HG02981 (cell line): Measurements from ENCODE around the gene ADCK2.
"Not testable (repeated sequence)": the region's sequence is repeated elsewhere in the genome, so short reads cannot be mapped to it uniquely, and the experiment has no call there.

Experiments
- ATAC-seq: cut with Tn5 transposase; IDR thresholded peaks from one replicate; pipeline ENCODE4 v1.9.1; 2021; ENCODE audit warnings: mild to moderate bottlenecking, moderate library complexity; ENCODE audit not compliant: unreplicated experiment

The ADCK2 gene

DNA sequence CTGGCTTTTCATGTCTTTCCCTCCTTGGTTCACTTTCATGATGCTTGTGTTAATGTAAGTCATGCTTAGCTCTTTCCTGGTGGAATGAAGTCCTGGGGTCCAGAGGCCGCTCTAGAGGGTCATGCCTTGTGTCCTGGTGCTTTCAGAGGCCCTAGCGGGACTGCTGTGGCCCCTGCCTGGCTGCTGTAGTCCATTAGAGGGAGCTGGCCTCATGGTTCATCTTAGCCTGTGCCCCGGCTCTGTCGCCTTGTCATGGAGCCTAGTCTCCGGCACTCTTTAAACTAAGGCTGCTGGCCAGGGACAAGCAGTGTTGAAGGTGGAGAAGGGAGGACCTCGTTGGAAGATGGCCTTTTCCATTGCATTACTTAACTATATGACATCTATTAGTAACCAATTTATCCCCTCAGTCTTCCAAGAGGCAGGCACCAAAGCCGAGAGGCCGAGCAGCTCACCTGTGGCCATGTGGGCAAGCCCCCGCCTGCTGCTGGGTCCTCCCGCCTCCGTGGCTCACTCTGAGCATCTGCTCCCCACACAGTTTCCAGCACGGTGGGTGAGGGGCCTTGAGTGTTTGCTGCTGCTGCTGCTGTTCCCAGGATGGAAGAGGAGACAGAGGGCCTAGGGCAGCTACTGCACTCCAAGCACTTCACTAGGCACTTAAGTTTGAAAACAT, 18.8 kb downstream of the ADCK2 start:
- ATAC-seq = no peak

DNA sequence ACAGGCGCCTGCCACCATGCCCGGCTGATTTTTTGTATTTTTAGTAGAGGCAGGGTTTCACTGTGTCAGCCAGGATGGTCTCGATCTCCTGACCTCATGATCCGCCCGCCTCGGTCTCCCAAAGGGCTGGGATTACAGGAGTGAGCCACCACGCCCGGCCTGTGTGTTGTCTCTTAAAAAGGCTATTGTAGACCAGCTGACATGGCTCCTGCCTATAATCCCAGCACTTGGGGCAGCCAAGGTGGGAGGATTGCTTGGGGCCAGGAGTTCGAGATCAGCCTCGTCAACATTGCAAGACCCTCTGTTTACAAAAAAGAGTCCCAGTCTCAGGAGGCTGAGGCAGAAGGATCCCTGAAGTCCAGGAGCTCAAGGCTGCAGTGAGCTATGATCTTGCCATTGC, 21.1 kb downstream of the ADCK2 start:
- not testable (repeated sequence) for ATAC-seq

DNA sequence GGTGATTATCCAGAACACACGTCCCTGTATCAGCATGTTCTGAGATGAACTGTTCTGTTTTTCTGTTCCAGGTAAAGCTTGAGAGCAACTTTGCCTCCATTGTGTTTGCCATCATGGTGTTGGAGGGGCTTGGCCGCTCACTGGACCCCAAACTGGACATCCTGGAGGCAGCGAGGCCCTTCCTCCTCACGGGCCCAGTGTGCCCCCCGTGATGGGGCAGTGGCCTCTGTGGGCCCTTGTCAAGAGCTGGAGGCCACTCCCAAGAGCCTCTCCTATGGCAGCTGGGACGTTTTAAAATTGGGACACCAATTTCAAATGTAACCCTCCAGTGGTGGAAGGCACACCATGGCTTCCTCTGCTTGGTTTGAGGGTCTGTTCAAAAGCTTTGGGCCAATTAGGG, 21.8 kb downstream of the ADCK2 start:
- ATAC-seq = no peak

DNA sequence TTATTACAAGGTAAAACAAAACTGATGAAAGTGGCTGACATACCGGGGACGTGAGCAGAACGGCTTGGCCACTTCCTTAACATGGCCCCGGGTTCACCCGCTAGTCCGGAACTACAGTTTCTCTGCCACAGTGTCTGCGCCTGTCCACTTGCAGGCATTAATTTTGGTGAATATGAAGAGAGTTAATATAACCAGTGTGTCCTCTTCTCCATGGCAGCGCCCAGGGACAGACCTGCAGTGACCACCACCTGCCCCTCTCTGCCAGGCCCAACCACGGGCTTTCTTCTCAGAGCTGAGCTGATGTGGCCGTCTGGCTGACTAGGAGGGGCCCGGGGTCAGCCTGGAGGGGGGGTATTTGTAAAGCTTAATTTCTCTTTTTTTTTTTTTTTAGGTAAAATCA, 22.6 kb downstream of the ADCK2 start:
- ATAC-seq = no peak

DNA sequence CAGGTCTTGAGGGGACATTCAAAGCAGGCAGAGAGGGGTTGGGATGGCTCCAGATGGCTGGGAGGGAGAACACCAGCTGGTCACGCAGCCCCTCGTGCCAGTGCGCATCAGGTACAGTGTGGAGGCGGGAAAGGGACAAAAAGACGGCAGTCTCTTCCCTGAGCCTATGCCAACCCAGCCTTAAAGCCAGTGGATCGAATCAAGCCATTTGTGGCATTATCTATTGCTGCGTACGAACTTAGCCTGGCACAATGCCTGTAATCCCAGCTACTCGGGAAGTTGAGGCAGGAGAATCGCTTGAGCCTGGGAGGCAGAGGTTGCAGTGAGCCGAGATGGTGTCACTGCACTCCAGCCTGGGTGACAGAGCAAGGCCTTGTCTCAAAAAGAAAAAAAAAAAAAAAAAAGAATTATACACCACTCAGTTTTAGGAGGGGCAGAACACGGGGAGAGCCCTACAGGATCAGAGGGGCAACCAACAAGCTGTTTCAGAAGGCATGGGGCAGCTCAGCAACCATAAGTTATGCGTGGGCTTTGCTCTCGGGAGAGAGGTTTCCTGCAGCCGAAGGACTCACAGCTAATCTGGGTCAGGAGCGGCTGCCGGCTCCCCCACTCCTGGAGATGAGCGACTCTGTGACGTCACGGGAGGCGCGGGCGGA, 23.4 kb downstream of the ADCK2 start:
- ATAC-seq = peak; percentile 6

DNA sequence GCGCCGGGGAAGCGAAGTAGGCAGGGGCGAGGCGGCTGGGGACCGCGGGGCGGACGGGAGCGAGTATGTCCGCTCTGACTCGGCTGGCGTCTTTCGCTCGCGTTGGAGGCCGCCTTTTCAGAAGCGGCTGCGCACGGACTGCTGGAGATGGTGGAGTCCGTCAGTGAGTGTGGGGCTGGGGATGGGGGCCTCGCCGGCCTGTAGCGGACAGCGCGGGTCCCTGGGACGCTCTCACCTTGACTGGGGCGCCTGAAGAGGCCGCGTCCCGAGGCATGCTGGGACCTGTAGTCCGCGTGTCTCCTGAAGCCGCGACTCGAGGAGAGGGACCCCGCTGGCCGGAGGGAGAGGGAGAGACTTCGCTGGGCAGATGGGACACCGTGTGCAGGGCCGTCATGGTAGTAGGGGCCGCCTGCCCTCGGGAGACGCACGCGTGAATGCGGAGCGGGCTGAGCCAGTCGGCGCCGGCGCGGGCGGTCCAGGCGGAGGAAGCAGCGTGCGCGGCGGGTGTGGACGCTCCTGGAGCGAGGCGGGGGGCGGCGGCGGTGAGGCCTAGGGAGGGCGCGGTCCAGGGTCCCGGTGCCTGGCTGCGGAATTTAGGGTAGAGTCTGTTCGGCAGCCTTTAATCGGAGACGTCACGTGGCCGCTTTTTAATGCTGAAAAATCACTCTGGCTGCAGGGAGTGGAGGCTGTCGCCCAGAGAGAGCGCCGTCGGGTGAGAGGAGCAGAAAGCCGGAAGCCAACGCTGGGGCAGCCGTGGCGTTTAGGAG, 24.1 kb downstream of the ADCK2 start, which contains the start of gene NDUFB2:
NDUFB2 (plus strand) TSS at position 29 of the 767 bp plus-strand sequence; CDS start at position 66, 37 bp downstream.
- peak; percentile 90 for ATAC-seq

DNA sequence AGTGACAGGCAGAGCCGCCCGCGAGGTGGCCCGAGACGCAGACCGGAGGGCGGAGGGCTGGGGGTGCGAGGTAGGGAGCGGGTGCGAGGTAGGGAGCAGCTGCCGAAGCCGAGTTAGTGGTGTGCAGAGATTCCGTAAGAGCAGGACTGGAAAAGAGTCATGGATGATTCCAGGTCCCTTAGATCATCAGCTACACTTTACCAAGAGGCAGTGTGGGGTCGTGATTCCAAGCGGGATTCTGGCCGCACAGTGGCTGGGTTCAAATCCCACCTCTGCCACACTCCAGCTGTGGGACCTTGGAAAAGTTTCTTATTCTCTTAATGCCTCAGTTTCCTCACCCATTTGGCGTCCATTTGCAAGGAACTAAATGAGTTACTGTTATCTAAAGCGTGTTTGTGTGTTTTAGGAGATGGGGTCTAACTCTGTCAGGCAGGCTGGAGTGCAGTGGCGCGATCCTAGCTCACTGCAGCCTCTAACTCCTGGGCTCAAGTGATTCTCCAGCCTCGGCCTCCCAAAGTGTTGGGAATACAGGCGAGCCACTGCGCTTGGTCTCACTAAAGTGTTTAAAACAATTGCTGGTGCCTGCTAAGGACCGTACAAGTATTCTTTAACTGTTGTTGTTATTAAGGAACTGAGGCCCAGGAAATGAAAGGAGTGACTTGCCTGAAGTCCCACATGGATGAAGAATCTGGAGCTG, 24.9 kb downstream of the ADCK2 start:
- ATAC-seq = no peak

DNA sequence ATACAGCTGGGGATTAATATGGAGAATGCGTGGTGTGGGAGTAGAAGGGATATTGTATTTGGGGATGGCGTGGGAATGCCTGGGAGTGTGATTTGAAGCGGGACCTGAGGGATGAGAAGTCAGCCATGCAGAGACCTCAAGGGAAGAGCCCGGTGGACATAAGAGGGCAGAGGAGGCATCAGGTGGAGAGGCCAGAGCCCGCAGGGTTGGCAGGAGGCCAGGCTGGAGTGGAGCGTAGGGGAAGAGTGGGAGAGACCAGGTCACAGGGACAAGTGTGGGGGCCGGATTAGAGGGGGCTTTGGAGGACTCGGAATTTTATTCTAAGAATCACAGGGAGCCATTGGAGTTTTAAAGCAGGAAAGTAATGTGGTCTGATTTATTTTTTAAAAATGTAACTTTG, 25.7 kb downstream of the ADCK2 start:
- ATAC-seq = no peak

DNA sequence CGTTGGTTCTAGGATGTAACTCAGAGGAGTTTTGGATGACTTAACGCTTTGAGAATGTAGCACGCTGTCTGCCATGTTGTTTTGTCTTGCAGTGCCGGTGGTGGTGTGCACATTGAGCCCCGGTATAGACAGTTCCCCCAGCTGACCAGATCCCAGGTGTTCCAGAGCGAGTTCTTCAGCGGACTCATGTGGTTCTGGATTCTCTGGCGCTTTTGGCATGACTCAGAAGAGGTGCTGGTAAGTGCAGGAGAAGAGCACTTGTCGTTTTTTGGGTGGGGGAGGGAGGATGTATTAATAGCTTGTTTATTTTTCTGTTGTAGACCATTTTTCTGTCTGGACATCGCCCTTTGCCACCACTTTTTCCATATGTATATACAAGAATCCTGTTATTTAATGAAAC, 30.0 kb downstream of the ADCK2 start:
- ATAC-seq = no peak

DNA sequence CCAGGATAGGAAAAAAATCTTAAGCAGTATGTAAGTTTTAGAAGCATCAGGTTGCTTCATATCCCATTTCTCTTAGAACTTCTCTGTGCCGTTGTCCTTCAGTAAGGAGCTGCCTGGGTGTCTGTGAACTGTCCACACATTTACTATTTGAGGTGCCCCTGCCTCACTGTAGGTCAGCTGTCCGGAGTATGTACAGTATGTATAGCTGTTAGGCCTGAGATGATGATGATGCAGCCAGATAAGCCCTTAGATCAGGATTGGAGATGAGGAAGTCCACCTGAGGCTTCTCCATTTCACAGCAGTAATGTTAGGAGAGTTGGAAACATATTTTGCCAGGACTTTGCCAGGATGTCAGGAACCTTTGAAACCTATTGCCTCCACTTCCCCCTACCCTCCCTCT, 31.5 kb downstream of the ADCK2 start:
- ATAC-seq = no peak

DNA sequence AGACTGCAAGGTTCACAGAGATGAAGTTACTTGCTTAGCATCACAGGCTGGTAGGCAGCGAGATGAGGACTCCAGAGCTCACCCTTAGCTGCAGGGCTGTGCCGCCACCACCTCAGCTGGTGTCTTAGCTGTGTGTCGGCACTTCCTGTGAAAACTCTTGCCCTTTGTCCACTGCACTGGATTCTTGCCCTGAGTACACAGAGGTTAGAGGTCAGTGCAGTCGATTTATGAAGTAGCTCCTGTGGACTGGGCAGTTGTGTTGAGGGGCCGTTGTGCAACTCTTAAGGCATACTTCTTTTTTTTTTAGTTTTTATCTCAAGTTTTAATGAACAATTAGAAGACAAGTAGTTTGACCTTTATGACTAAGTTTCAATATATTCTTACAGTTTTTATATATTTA, 34.4 kb downstream of the ADCK2 start:
- ATAC-seq = no peak

DNA sequence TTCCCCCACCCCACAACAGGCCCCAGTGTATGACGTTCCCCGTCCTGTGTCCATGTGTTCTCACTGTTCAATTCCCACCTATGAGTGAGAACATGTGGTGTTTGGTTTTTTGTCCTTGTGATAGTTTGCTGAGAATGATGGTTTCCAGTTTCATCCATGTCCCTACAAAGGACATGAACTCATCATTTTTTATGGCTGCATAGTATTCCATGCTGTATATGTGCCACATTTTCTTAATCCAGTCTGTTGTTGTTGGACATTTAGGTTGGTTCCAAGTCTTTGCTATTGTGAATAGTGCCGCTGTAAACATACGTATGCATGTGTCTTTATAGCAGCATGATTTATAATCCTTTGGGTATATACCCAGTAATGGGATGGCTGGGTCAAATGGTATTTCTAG, 36.0 kb downstream of the ADCK2 start:
- not testable (repeated sequence) for ATAC-seq

DNA sequence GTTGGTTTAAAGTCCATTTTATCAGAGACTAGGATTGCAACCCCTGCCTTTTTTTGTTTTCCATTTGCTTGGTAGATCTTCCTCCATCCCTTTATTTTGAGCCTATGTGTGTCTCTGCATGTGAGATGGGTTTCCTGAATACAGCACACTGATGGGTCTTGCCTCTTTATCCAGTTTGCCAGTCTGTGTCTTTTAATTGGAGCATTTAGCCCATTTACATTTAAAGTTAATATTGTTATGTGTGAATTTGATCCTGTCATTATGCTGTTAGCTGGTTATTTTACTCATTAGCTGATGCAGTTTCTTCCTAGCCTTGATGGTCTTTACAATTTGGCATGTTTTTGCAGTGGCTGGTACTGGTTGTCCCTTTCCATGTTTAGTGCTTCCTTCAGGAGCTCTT, 39.6 kb downstream of the ADCK2 start:
- ATAC-seq = not testable (repeated sequence)

DNA sequence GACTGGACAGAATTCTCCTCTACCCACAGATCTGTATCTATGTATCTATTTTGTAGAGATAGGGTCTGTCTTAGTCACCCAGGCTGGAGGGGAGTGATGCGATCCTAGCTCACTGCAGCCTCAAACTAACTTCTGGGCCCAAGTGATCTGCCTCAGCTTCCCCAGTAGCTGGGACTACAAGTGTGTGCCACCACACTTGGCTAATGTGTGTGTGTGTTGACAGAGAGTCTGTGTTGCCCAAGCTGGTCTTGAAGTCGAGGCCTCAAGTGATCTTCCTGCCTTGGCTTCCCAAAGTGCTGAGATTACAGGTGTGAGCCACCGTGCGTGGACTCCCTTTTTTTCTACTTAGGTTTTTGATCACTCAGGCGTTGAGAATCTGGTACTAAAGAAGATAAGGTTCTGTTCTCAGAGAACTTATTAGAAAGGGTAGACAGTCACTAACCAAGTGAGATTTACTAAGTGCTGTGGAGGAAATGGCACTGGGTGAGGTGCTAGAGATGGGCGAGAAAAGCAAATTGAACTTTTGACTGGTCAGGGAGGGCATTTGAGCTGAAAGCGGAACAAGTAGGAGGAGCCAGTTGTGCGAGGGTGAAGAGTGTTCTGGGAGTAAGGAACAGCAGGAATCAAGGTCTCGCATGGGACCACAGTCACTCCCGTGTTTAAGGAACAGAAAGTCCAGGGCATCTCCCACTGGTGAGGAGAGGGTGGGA, 41.7 kb downstream of the ADCK2 start:
- no peak for ATAC-seq

DNA sequence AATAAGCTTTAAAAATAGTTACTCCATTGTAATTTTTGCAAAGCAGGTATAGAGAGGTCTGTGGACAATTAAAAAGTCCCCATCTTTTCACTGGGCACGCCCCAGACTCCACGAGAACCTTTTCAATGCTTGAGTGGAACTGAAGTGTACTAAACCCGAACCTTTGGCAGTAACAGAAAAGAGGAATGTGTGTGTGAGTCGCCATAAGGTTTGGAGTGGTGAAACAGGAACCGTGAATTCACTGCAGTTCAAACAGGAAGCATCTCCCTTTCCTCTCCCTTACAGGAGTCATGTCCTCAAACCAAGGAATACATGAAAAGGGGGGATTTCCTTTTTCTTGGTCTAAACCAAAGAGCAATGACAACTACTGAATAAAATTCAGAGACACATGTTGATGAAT, 47.0 kb downstream of the ADCK2 start:
- ATAC-seq = no peak

DNA sequence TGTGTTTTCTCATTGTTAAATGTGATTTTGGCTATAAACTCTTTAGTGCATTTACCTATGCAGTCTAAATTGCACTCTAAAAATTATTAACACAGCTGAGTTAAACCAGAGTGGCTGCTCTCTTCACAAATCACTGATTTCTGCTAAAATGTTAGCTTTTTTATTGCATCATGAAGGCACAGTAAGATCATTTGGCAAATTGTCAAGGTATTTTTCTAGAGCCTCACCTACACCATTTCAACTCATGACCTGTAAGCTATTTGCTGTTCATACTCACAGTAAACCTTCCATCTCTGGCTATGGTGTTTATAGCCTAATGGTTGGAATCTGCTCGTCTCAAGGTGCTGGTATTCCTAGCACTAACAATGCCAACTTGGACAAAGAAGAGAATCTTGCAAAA, 49.5 kb downstream of the ADCK2 start:
- ATAC-seq = no peak

DNA sequence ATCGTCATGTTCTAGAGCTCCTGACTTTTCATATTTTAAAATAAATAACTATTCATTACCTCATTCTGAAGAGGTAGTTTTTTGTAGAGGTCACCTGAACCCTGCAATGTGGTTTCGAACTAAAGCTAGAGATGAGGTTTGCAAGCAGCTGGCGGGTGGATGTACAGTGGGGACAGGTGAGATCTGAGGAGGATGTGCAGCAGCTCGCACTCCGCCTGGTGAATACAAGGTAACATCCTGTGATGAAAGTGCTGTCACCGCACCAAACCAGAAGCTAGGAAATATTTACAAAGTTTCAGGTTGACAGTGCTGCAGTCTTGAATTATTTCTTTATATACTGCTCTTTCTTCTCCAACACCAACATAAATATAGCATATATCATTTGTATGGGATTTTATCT, 50.3 kb downstream of the ADCK2 start:
- no peak for ATAC-seq

DNA sequence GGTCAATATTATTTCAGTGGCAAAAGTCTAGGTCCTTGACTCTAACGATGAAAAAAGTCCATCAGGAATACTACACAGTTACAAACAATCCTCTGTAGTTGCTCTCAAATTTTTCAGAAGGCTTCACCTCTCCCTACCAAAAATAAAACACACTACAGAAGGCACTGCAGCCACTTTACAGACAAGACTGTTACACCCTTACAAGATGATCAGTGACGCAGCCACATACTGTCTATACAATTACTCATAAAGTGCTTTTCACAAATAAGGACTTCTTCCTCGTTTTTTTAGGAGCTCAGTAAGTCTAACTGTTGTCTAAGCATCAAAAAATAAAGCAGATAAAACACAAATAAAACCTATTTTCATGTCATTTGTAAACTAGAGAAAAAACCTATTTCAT, 50.8 kb downstream of the ADCK2 start:
- no peak for ATAC-seq

DNA sequence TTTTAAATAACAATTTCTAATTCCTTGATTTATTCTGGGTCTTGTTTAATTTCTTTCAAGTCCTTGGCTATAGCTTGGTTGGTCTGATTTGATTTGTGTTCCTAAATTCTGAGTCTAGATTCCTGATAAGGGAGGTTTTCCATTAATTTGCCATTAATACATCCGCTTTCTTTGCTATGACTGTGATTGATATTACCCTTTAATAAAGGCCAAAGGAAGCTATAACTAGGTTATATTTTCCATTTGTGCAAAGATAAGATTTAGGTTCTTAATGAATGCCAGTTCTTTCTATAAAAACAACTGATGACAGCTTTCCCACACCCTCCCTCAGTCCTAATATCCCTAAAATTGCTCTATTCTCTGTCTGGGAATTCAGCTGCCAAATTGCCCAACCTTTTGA, 52.0 kb downstream of the ADCK2 start:
- ATAC-seq = no peak

DNA sequence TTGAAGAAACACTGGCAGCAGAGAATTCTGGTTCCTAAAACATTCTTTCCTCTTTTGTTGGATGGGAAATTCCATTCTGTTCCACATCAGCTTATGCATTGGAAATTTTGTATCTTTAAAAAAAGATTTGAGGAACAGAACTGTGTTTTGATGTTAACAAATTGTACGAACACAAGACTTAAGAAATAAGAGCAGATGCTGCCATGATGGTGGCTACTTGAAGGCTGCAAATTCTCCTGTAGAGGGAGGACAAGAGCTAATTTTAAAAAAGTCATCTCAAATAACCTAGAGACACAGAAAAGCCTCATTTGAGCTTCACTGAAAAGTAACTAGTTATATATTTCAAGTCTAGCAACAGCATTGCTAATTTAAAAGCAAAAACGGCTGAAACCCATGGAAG, 53.5 kb downstream of the ADCK2 start:
- ATAC-seq = no peak

DNA sequence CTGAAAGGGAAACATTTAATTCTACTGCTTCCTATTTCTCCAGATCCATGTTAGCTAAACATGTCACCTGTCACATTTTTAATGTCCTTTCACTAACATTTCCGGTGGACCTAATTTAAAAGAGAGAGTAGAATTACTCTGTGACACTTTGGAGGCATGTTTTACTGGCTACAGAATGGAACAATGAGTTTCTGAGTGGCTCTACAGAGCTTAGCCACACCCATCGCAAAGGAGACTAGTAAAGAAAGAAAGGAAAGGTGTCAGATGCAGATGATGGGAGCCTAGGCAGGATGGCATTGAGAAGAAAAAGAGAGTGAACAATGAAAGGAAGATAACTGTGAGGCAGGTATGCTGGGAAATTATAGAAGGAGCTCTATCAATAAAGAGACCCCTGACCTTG, 59.7 kb downstream of the ADCK2 start:
- ATAC-seq = no peak
